Stimulated activated CD4-positive, alpha-beta T cell treated with anti-CD3 and anti-CD28 coated beads, Interleukin-4, amount 100 ng/mL, for 4 hours (primary cell): ENCODE measurements around the gene DCHS1.

Experiments
- DNase-seq, 2 experiments: peaks; one replicate each; pipeline ENCODE4 v3.0.0-alpha.2; 2020

Gene DCHS1

GRCh38 chr11:6642957-6643356 is 12.7 kb downstream of the DCHS1 start:
- DNase-seq: no peak

DNA sequence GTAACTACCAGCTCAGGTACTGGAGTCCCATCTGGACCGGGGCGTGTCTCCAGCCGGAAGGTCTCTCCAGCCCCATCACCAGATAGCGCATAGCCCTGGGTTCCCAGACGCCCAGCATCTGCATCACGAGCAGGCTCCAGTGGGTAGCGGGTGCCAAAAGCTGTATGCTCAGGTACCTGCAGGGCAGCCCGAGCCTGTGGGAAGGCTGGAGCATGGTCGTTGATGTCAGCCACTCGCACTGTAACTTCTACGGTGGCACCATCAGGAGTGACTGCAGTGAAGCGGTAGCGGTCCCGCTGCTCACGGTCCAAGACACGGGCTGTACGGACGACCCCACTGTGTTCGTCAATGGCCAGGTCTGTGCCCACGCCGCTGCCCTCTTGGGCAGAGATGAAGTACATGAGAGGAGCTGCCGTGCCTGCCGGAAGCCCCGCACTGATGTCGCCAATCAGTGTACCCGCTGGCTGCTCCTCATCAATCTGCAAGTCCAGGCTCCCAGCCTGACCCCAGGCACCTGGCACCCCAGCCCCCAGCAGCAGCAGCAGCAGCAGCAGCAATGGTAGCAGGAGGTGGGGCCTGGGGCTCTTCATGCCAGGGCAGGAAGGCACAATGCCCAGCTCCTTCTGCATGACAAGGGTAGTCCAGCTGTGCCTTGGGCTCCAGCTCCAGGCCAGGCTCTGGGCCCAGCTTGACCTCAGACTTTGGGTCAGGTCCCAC is 14.5 kb downstream of the DCHS1 start:
- no peak for DNase-seq

- DNase-seq: no peak
These were observed 15.3 kb downstream of the DCHS1 start for GRCh38 chr11:6640036-6640984.

DNA sequence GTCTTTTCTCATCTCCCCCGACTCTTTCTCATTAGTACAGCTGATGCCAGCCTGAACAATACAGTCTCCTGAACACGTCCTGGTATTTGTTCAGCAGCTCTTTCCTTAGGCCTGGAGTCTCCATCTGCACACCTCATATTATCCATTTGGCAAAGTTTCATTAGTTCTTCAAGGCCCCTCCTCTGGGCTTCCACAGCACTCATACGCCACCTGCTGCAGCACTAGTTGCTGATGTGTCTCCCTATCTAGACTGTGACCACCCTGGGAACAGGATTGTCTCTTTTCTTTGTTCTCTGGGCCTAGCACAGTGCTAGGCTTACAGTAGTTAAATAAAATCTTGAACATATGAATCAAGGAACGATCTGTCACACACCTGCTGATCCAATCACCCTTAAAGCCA is 17.2 kb downstream of the DCHS1 start:
- DNase-seq: no peak

DNA sequence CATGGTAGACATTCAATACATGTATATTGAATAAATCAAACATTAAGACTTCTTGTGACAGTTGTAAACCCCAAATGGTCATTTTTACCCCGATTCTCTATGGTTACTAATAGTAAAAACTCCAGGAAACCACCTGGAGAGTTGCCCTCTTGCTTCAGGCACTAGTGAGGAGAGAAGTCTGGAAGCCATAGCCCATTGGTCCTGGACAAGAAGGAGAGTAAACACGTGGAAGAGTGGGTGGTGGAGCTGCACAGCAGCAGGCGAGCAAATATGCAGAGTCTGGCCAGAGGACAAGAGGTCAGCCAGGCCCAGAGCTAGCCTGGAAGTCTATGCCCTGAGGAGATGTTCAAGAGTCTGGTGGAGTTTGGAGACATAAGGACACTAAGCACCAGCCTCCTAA is 17.7 kb downstream of the DCHS1 start:
- DNase-seq: no peak

DNA sequence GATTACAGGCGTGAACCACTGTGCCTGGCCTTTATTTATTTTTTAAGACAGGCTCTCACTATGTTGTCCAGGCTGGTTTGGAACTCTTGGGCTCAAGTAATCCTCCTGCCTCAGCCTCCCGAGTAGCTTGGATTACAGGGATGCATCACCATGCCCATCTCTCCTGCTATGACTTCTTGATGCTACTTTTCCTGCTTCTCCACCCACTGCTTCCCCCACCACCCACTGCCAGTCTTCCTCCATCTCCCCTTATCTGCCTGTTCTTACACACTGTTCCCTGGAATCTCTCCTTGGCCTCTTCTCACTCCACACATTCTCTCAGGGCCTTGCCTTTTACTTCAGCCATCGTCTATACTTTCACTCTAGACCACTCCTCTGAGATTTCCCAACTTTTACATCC is 19.1 kb downstream of the DCHS1 start:
- DNase-seq: no peak

GRCh38 chr11:6635082-6635932 is 20.3 kb downstream of the DCHS1 start:
- DNase-seq: no peak

GRCh38 chr11:6634534-6634933 is 21.1 kb downstream of the DCHS1 start:
- no peak for DNase-seq

- no peak for DNase-seq
These were observed 21.9 kb downstream of the DCHS1 start for GRCh38 chr11:6633422-6634408.

GRCh38 chr11:6632116-6633073 is 23.2 kb downstream of the DCHS1 start:
- no peak for DNase-seq

- no peak for DNase-seq
These were observed 24.2 kb downstream of the DCHS1 start for GRCh38 chr11:6631361-6631890.

DNA sequence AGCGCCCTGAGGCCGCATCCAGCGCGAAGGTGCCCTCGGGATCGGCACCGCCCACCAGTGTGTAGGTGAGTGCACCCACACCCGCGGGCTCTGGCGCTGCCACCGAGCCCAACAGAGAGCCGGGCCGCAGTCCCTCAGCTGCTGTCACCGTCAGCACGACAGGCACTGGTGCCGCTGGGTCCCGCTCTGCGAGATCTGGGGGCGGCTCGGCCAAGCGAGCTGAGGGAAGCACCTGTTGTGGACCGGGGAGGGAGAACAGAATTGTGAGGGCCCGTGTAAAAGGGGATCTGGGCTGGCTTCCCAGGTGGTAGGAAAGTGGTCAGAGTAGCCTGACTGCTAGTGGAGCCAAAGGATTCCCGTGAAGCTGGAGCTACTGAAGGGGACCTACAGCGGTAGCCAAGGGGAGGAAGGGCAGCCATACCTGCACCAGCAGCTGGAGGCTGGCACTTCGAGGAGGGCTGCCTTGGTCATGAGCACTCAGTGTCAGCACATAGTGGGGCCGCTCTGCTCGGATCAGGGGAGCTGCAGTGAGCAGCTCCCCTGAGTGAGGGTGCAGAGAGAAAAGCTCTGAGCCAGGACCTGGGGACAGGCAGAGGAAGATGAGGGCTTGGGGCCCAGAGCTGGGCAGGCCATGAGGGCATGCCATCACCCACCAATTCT is 24.8 kb downstream of the DCHS1 start:
- DNase-seq: no peak

- DNase-seq: no peak
These were observed 25.5 kb downstream of the DCHS1 start for GRCh38 chr11:6629892-6630631.

DNA sequence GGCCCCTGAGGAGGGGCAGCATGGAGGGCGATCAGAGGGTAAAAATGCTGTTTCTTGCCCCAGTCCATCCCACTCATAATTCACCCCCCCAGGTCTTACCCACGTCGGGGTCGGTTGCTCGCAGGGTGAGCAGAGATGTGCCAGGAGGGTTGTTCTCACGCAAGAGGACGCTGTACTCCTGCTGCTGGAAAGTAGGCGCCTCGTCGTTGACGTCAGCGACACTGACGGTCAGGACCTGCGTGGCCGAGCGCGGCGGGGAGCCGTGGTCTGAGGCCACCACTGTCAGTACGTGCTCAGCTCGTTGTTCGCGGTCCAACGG is 26.1 kb downstream of the DCHS1 start:
- DNase-seq: no peak

DNA sequence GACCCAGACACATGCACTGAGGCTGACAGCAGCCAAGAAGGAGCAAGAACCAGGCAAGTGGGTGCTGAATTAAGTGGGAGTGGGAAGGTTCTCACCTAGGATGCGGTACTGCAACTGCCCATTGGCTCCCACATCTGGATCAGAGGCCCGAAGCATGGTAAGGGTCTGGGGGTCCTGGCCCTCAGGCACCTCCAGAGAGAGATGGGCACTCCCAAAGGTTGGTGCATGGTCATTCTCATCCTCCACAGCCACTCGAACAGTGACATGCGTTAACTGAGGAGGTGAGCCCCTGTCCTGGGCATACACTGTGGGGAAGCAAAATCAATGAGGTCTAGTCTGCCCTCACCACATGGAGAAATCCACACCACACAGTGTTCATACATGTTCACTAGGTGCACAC is 27.1 kb downstream of the DCHS1 start:
- no peak for DNase-seq

DNA sequence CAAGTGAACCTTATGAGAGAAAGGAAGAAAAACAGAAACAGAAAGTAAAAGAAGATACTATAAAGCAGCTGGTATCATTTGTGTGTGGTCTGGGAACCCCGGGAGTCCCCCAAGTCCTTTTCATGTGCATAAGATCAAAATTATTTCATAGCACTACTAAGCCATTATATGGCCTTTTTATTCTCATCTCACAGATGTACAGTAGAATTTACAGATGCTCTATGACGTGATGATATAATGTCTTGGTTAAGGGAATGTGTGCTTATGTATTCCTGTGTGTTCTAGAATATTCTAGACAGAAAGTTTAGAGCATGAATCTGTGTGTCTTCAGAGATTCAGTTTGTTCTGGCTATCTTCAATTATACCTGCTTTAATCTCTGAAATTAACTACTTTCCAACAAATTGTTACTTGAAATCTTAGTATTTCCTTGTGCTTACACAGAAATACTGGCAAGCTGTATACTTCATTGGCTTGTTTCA is 27.8 kb downstream of the DCHS1 start:
- DNase-seq: peak in 1 of 2 experiments; percentile 40

DNA sequence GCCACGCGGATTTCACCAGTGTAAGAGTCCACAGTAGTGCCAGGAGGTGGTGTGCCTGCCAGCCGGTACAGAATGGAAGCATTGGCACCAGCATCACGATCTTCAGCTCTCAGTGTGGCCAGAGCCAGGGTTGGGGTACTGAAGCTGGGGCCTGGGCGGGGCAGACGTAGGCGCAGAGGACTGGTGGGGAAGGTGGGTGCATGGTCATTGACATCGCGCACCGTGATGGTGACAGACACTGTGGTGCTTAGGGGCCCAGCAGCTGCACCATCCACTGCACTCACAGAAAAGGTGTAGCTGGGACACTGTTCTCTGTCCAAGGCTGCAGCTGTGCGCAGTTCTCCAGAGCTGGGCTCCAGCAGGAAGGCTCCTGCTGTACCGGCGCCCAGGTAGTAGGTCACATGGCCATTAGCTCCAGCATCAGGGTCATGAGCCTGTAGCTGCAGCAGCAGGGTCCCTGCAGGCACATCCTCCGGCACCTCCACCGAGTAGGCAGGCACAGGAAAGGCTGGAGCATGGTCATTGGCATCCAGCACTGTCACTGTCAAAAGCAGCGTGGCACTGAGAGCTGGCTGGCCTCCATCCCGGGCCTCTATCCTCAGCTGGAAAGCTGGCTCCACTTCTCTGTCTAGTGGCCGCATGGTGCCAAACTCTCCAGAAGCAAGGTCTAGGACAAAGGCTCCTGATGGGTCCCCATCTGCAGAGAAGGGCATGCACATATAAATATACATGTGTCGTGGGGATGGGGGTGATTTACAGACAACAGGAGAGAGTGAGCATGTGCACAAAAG is 28.4 kb downstream of the DCHS1 start:
- DNase-seq: no peak

GRCh38 chr11:6625832-6626420 is 29.7 kb downstream of the DCHS1 start:
- no peak for DNase-seq
